ENCODE measurements around the gene MSMP. TPM values are rescaled to one million over a fixed set of nuclear protein-coding genes. Genes with fewer than 3 reads are reported as not detected.

The MSMP gene
- total and polyA plus RNA-seq, 10 of the 15 experiments (the other 5 are each of a cell fraction or from before 2014, with no cell fraction given) = 0.33 to 2.4 (median 0.86) TPM; not detected in 4

- intact Hi-C loops (cut with micrococcal nuclease; ENCODE audit: unreplicated experiment) = loop anchor here (1.0 kb wide), 2 partner anchors 13 to 17 kb away; partner anchors contain the start of genes CREB3 and TLN1
- H3K79me2 ChIP-seq (ENCODE audit: control insufficient read depth, insufficient read depth, low read length) = peaks cover 49% of the 10 kb centered on the region
- POLR2A ChIA-PET = interaction anchor here (0.6 to 6.2 kb wide), 17 partner anchors 8 to 678 kb away, joined by 3 to 70 read pairs (median 4); partner anchors contain the start of genes ARHGEF39, CCDC107, CREB3 and HINT2
- TF ChIP-seq TBL1XR1 (IDR thresholded peaks at IDR 0.05; ENCODE audit: low read depth, low read length) (no peak), E2F4 (IDR thresholded peaks at IDR 0.05; ENCODE audit: low read depth, low read length) (no peak), MYB (IDR thresholded peaks at IDR 0.05; ENCODE audit: borderline replicate concordance, low read depth, low read length) (no peak), SMAD5 (IDR thresholded peaks at IDR 0.05; ENCODE audit: low read depth) (no peak), CHD1 (IDR thresholded peaks at IDR 0.05; ENCODE audit: low read depth, low read length) (no peak), BCL11A (IDR thresholded peaks at IDR 0.05; ENCODE audit: low read depth, low read length) (no peak), MYC (IDR thresholded peaks at IDR 0.05; ENCODE audit: insufficient read depth, insufficient read length, insufficient replicate concordance, low read length, severe bottlenecking) (no peak), SPI1 (IDR thresholded peaks at IDR 0.05; ENCODE audit: borderline replicate concordance, insufficient read depth, low read depth, low read length) (peak; percentile 21; the same call in 1 of the 2 replicates), ZNF592 (IDR thresholded peaks at IDR 0.05) (0 out of 2 replicates have a peak, but pooled peaks have one; percentile 57), SP1 (IDR thresholded peaks at IDR 0.05; ENCODE audit: low read depth, low read length) (no peak), JUND (IDR thresholded peaks at IDR 0.05; ENCODE audit: low read depth, low read length) (no peak), PBX3 (IDR thresholded peaks at IDR 0.05; ENCODE audit: insufficient replicate concordance, low read depth, low read length) (no peak), ZNF274 (IDR thresholded peaks at IDR 0.05; ENCODE audit: insufficient read depth, insufficient read length) (no peak), CBX3 (IDR thresholded peaks at IDR 0.05; ENCODE audit: borderline replicate concordance, low read depth) (no peak), CREB1 (IDR thresholded peaks at IDR 0.05; ENCODE audit: low read depth) (peak; percentile 44), HDAC2 (IDR thresholded peaks at IDR 0.05) (no peak)
Observed at GRCh38 chr9:35748858-35749514, 5.1 kb downstream of the MSMP start, which contains the start of the genes GBA2 and RGP1. Gene GBA2 (minus strand): TSS chr9:35749228. CDS start chr9:35748704, 524 bp downstream. Gene RGP1 (plus strand): TSS chr9:35749287. CDS start chr9:35749756, 469 bp downstream.

More at GRCh38 chr9:35748858-35749514, 5.1 kb downstream of the MSMP start, which contains the start of the genes GBA2 and RGP1:
- under 1% methylated on average over 65 of the region's 69 CpGs for WGBS (ENCODE audit: insufficient coverage, insufficient replicate concordance, low lambda C conversion rate, missing lambda C conversion rate)
- ATAC-seq (peak; percentile 93), DNase-seq (ENCODE audit: low read depth, low spot score) (no peak), FAIRE-seq (no peak)
- ChIA-PET CTCF (interaction anchor here (0.7 to 9.5 kb wide), 19 partner anchors 8 to 145 kb away, joined by 3 to 147 read pairs (median 6); partner anchors contain the start of genes ARHGEF39, CCDC107, CREB3 and HINT2), SMC1A (ENCODE audit: uncharacterized antibody, unreplicated experiment) (interaction anchor here (0.8 to 4.1 kb wide), 13 partner anchors 10 to 133 kb away, joined by 3 to 39 read pairs (median 5); partner anchors contain the start of genes CCDC107, CREB3, SIT1 and SPAG8), RAD21 (ENCODE audit: unreplicated experiment) (interaction anchor here (0.7 to 5.0 kb wide), 19 partner anchors 8 to 145 kb away, joined by 3 to 74 read pairs (median 4); partner anchors contain the start of genes CREB3, FAM221B, SPAG8 and TLN1)
- Histone ChIP-seq H3K27me3 (replicated peaks in 1 of 2; ENCODE audit: control insufficient read depth in 2 of 2, insufficient read depth in 2 of 2, low read length in 1 of 2) (no peaks in the 10 kb centered on the region), H3K4me3 (peak within 1 kb of the TSS; percentile 99), H3K27ac (ENCODE audit: control insufficient read depth, insufficient read depth) (peak within 1 kb of the TSS; percentile 75), H3K36me3 (ENCODE audit: control insufficient read depth in 2 of 2, insufficient read depth in 2 of 2, low read length in 1 of 2) (peaks cover 7 to 25% of the 10 kb centered on the region in 2 experiments), H4K20me1 (ENCODE audit: control insufficient read depth, insufficient read depth) (no peaks in the 10 kb centered on the region; the same call in 1 of the 2 replicates), H3K9ac (ENCODE audit: control insufficient read depth, insufficient read depth, low read length) (peak within 1 kb of the TSS; percentile 82), H3K9me3 (replicated peaks; ENCODE audit: control insufficient read depth, insufficient read depth, low read length) (no peaks in the 10 kb centered on the region), H3K4me1 (ENCODE audit: control insufficient read depth, insufficient read depth, low read length) (peaks cover 4% of the 10 kb centered on the region), H2AFZ (ENCODE audit: control insufficient read depth, low read depth, low read length) (peak within 1 kb of the TSS; percentile 87), H3K4me2 (ENCODE audit: control insufficient read depth, insufficient read depth) (peak within 1 kb of the TSS; percentile 91)
- in situ Hi-C loops (cut with MboI) = no loop called here
- no TSS peak for BruUV-seq (replicated peaks)

Data from GM12878 (cell line).